Lower leg skin (tissue), 3 donors: ENCODE measurements around the gene PIK3CA.

ENCODE experiments used
- POLR2A ChIP-seq, 2 donors: fragments of 450-650 bp; IDR thresholded peaks; one replicate each; pipeline ENCODE4 v1.6.1; 2016 to 2017; ENCODE audit warnings: antibody characterized with exemption in 2 of 2, mild to moderate bottlenecking in 1 of 2, moderate library complexity in 1 of 2
- TF ChIP-seq, protein P1 (sequence below), 3 donors: fragments of 450-650 bp; IDR thresholded peaks; one replicate each; pipeline ENCODE4 v1.5.1; 2016; ENCODE audit warnings: antibody characterized with exemption in 3 of 3, mild to moderate bottlenecking in 3 of 3, moderate library complexity in 2 of 3

GRCh38 chr3:179234199-179234598, 86.0 kb downstream of the PIK3CA start:
- TF ChIP-seq, protein P1, sequence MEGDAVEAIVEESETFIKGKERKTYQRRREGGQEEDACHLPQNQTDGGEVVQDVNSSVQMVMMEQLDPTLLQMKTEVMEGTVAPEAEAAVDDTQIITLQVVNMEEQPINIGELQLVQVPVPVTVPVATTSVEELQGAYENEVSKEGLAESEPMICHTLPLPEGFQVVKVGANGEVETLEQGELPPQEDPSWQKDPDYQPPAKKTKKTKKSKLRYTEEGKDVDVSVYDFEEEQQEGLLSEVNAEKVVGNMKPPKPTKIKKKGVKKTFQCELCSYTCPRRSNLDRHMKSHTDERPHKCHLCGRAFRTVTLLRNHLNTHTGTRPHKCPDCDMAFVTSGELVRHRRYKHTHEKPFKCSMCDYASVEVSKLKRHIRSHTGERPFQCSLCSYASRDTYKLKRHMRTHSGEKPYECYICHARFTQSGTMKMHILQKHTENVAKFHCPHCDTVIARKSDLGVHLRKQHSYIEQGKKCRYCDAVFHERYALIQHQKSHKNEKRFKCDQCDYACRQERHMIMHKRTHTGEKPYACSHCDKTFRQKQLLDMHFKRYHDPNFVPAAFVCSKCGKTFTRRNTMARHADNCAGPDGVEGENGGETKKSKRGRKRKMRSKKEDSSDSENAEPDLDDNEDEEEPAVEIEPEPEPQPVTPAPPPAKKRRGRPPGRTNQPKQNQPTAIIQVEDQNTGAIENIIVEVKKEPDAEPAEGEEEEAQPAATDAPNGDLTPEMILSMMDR (IDR thresholded peaks at IDR 0.05) = no peak
- no peak for TF ChIP-seq POLR2A (IDR thresholded peaks at IDR 0.05)
